Mesenchymal stem cell (in vitro differentiated cells and primary cell): ENCODE results near the gene EAF1.

Source experiments
- DNase-seq: peaks from one replicate; pipeline ENCODE4 v3.0.0-alpha.2; 2013
- H2AFZ ChIP-seq: one replicate; pipeline ENCODE4 v1.6.1; 2013; ENCODE audit warnings: low read depth, mild to moderate bottlenecking, control low read depth, inconsistent platforms, low read length, moderate library complexity
- H2AK5ac ChIP-seq: 2 replicates; pipeline ENCODE4 v1.6.1; 2013; ENCODE audit warnings: low read length, moderate library complexity, mild to moderate bottlenecking, inconsistent platforms; ENCODE audit not compliant: severe bottlenecking
- H2BK120ac ChIP-seq: one replicate; pipeline ENCODE4 v1.6.1; 2013; ENCODE audit warnings: low read depth, mild to moderate bottlenecking, inconsistent platforms, low read length, moderate library complexity
- H2BK12ac ChIP-seq, 2 experiments: one replicate each; pipeline ENCODE4 v1.6.1; 2013; ENCODE audit warnings: inconsistent platforms in 2 of 2, low read length in 2 of 2, mild to moderate bottlenecking in 2 of 2, moderate library complexity in 2 of 2, control low read depth in 1 of 2
- H2BK15ac ChIP-seq: one replicate; pipeline ENCODE4 v1.6.1; 2013; ENCODE audit warnings: mild to moderate bottlenecking, low read depth, inconsistent platforms; ENCODE audit not compliant: poor library complexity, severe bottlenecking
- H2BK5ac ChIP-seq: 2 replicates; pipeline ENCODE4 v1.6.1; 2013; ENCODE audit warnings: low read depth, mild to moderate bottlenecking, low read length, control low read depth, inconsistent platforms; ENCODE audit not compliant: poor library complexity, severe bottlenecking
- H3K14ac ChIP-seq, 2 experiments: one replicate each; pipeline ENCODE4 v1.6.1; 2013; ENCODE audit warnings: inconsistent platforms in 2 of 2, low read length in 2 of 2, control low read depth in 1 of 2, mild to moderate bottlenecking in 1 of 2, moderate library complexity in 1 of 2
- H3K18ac ChIP-seq, 2 experiments: one replicate each; pipeline ENCODE4 v1.6.1; 2013; ENCODE audit warnings: inconsistent platforms in 2 of 2, low read length in 2 of 2, control low read depth in 1 of 2, low read depth in 1 of 2, mild to moderate bottlenecking in 1 of 2
- H3K23ac ChIP-seq, 2 experiments: one replicate each; pipeline ENCODE4 v1.6.1; 2013; ENCODE audit warnings: inconsistent platforms in 2 of 2, low read length in 2 of 2, mild to moderate bottlenecking in 2 of 2, moderate library complexity in 2 of 2, control low read depth in 1 of 2
- H3K27ac ChIP-seq: 2 replicates; pipeline ENCODE4 v1.5.1; 2013; ENCODE audit warnings: mild to moderate bottlenecking, moderate library complexity, low read length, control low read depth, inconsistent platforms; ENCODE audit not compliant: poor library complexity, severe bottlenecking
- H3K27me3 ChIP-seq, 2 experiments: 2 replicates each; pipeline versions ENCODE4 v1.6.1 to v1.7.0; 2013; ENCODE audit warnings: low read length in 2 of 2, mild to moderate bottlenecking in 2 of 2, moderate library complexity in 2 of 2, control low read depth in 1 of 2, inconsistent platforms in 1 of 2; ENCODE audit not compliant: control insufficient read depth in 1 of 2, insufficient read depth in 1 of 2
- H3K36me3 ChIP-seq, 2 experiments: 2 replicates each; pipeline versions ENCODE4 v1.6.1 to v1.7.0; 2013; ENCODE audit warnings: low read length in 2 of 2, control low read depth in 1 of 2, inconsistent platforms in 1 of 2, low read depth in 1 of 2, mild to moderate bottlenecking in 1 of 2; ENCODE audit not compliant: insufficient read depth in 2 of 2, control insufficient read depth in 1 of 2
- H3K4ac ChIP-seq, 2 experiments: one replicate each; pipeline ENCODE4 v1.6.1; 2013; ENCODE audit warnings: inconsistent platforms in 2 of 2, low read length in 2 of 2, mild to moderate bottlenecking in 2 of 2, moderate library complexity in 2 of 2, control low read depth in 1 of 2, low read depth in 1 of 2
- H3K4me1 ChIP-seq: 2 replicates; pipeline ENCODE4 v1.6.1; 2013; ENCODE audit warnings: low read depth, low read length, control low read depth; ENCODE audit not compliant: control insufficient read depth, insufficient read depth
- H3K4me2 ChIP-seq: 2 replicates; pipeline ENCODE4 v1.6.1; 2013; ENCODE audit warnings: low read length, mild to moderate bottlenecking, inconsistent platforms; ENCODE audit not compliant: poor library complexity, severe bottlenecking
- H3K4me3 ChIP-seq, 2 experiments: 2 replicates each; pipeline versions ENCODE4 v1.5.1 to v1.7.0; 2013; ENCODE audit warnings: low read length in 2 of 2, mild to moderate bottlenecking in 2 of 2, control low read depth in 1 of 2, low read depth in 1 of 2; ENCODE audit not compliant: insufficient read depth in 1 of 2
- H3K79me1 ChIP-seq: replicated peaks from 2 replicates; pipeline ENCODE4 v1.6.1; 2013; ENCODE audit warnings: mild to moderate bottlenecking, control low read depth, low read length, inconsistent platforms; ENCODE audit not compliant: poor library complexity, severe bottlenecking
- H3K9ac ChIP-seq: 2 replicates; pipeline ENCODE4 v1.7.0; 2013; ENCODE audit warnings: mild to moderate bottlenecking, low read length, moderate library complexity
- H3K9me3 ChIP-seq: 2 replicates; pipeline ENCODE4 v1.7.0; 2013; ENCODE audit warnings: mild to moderate bottlenecking, low read length; ENCODE audit not compliant: control insufficient read depth
- H4K8ac ChIP-seq: one replicate; pipeline ENCODE4 v1.6.1; 2013; ENCODE audit warnings: inconsistent platforms, mild to moderate bottlenecking, low read length, moderate library complexity
- H4K91ac ChIP-seq: one replicate; pipeline ENCODE4 v1.6.1; 2013; ENCODE audit warnings: mild to moderate bottlenecking, low read length, inconsistent platforms
- WGBS: methylation state at CpG from one replicate; pipeline ENCODE4 v1.1.7; 2013; ENCODE audit warnings: mixed read lengths; 5-methylcytosine and 5-hydroxymethylcytosine counted together

EAF1 gene

GRCh38 chr3:15462451-15462850 is 35.1 kb downstream of the EAF1 start:
- H2BK120ac ChIP-seq: no peak overlapping the region
- H3K9ac ChIP-seq: no peak overlapping the region
- H3K18ac ChIP-seq: no peak overlapping the region
- WGBS: 83% methylated on average over 5 of the region's 5 CpGs
- H4K8ac ChIP-seq: no peak overlapping the region
- no peak overlapping the region for H2BK15ac ChIP-seq
- no peak overlapping the region for H3K14ac ChIP-seq
- no peaks in the 10 kb centered on the region for H3K79me1 ChIP-seq
- no peak overlapping the region for H4K91ac ChIP-seq
- peaks cover 0 to 18% of the 10 kb centered on the region in 2 experiments for H3K36me3 ChIP-seq
- no peak overlapping the region for H2AK5ac ChIP-seq
- H3K27ac ChIP-seq: no peak overlapping the region
- no peak overlapping the region for H2BK5ac ChIP-seq
- DNase-seq: no peak
- H3K4me1 ChIP-seq: no peaks in the 10 kb centered on the region
- no peak overlapping the region for H3K4ac ChIP-seq
- H3K4me3 ChIP-seq: no peak overlapping the region
- no peak overlapping the region for H3K23ac ChIP-seq
- no peak overlapping the region for H3K4me2 ChIP-seq
- H2AFZ ChIP-seq: no peak overlapping the region
- H2BK12ac ChIP-seq: no peak overlapping the region
- no peaks in the 10 kb centered on the region for H3K9me3 ChIP-seq
- H3K27me3 ChIP-seq: no peaks in the 10 kb centered on the region

- Histone ChIP-seq H3K23ac (no peak overlapping the region), H3K9me3 (no peaks in the 10 kb centered on the region), H3K27ac (no peak overlapping the region), H3K36me3 (peaks cover 0 to 26% of the 10 kb centered on the region in 2 experiments), H2AK5ac (no peak overlapping the region), H4K91ac (no peak overlapping the region), H2BK15ac (no peak overlapping the region), H2BK12ac (no peak overlapping the region), H3K4me3 (no peak overlapping the region), H3K79me1 (no peaks in the 10 kb centered on the region), H3K4ac (no peak overlapping the region), H4K8ac (no peak overlapping the region), H3K4me2 (no peak overlapping the region), H2BK5ac (no peak overlapping the region), H3K27me3 (no peaks in the 10 kb centered on the region), H3K9ac (no peak overlapping the region), H3K14ac (no peak overlapping the region), H3K4me1 (no peaks in the 10 kb centered on the region), H2AFZ (no peak overlapping the region), H3K18ac (no peak overlapping the region), H2BK120ac (no peak overlapping the region)
- no peak for DNase-seq
- WGBS: 95% methylated on average over 5 of the region's 6 CpGs
These were observed 38.6 kb downstream of the EAF1 start for GRCh38 chr3:15465876-15466585.

GRCh38 chr3:15467227-15468181 is 40.1 kb downstream of the EAF1 start:
- Histone ChIP-seq H3K9me3 (no peaks in the 10 kb centered on the region), H2AFZ (no peak overlapping the region), H3K18ac (no peak overlapping the region), H3K4me3 (no peak overlapping the region), H4K91ac (no peak overlapping the region), H3K4ac (no peak overlapping the region), H3K36me3 (peaks cover 0 to 26% of the 10 kb centered on the region in 2 experiments), H3K14ac (no peak overlapping the region), H2BK15ac (no peak overlapping the region), H4K8ac (no peak overlapping the region), H2BK120ac (no peak overlapping the region), H3K79me1 (no peaks in the 10 kb centered on the region), H2AK5ac (no peak overlapping the region), H3K4me2 (no peak overlapping the region), H3K27ac (no peak overlapping the region), H3K4me1 (no peaks in the 10 kb centered on the region), H2BK5ac (no peak overlapping the region), H3K23ac (no peak overlapping the region), H3K9ac (no peak overlapping the region), H3K27me3 (no peaks in the 10 kb centered on the region), H2BK12ac (no peak overlapping the region)
- WGBS: 83% methylated on average over 11 of the region's 11 CpGs
- no peak for DNase-seq

GRCh38 chr3:15470261-15470660 is 42.9 kb downstream of the EAF1 start:
- Histone ChIP-seq H3K4ac (no peak overlapping the region), H3K4me1 (no peaks in the 10 kb centered on the region), H3K27ac (no peak overlapping the region), H4K91ac (no peak overlapping the region), H2BK120ac (no peak overlapping the region), H2AK5ac (no peak overlapping the region), H3K9me3 (no peaks in the 10 kb centered on the region), H2BK15ac (no peak overlapping the region), H3K4me3 (no peak overlapping the region), H3K14ac (no peak overlapping the region), H3K23ac (no peak overlapping the region), H2AFZ (no peak overlapping the region), H3K27me3 (no peaks in the 10 kb centered on the region), H3K79me1 (no peaks in the 10 kb centered on the region), H2BK5ac (no peak overlapping the region), H3K4me2 (no peak overlapping the region), H2BK12ac (no peak overlapping the region), H3K36me3 (peaks cover 0 to 30% of the 10 kb centered on the region in 2 experiments), H3K9ac (no peak overlapping the region), H3K18ac (no peak overlapping the region), H4K8ac (no peak overlapping the region)
- WGBS: 88% methylated on average over 6 of the region's 6 CpGs
- no peak for DNase-seq
